MM.1S (cell line): Measurements from ENCODE around the gene CALML3.

Experiments used
- DNase-seq: peaks from one replicate; pipeline ENCODE4 v3.0.0-alpha.2; 2015
- H2AFZ ChIP-seq: fragments of 300-600 bp; sonication (generic); 2 replicates; pipeline ENCODE4 v1.6.0; 2016; ENCODE audit warnings: antibody characterized with exemption, low read length
- H3F3A ChIP-seq: fragments of 300-600 bp; sonication (generic); 2 replicates; pipeline ENCODE4 v1.6.1; 2016; ENCODE audit warnings: mild to moderate bottlenecking, antibody characterized with exemption, low read length, moderate library complexity, mixed read lengths; ENCODE audit not compliant: insufficient read depth
- H3K27ac ChIP-seq: fragments of 300-600 bp; sonication (generic); 2 replicates; pipeline ENCODE4 v1.5.1; 2016; ENCODE audit warnings: mild to moderate bottlenecking, low read length
- H3K27me3 ChIP-seq: fragments of 300-600 bp; sonication (generic); replicated peaks from 2 replicates; pipeline ENCODE4 v1.6.0; 2016; ENCODE audit warnings: low read length; ENCODE audit not compliant: insufficient read depth
- H3K36me3 ChIP-seq: fragments of 300-600 bp; sonication (generic); replicated peaks from 2 replicates; pipeline ENCODE4 v1.6.1; 2016; ENCODE audit warnings: mild to moderate bottlenecking, low read length, mixed read lengths; ENCODE audit not compliant: insufficient read depth
- H3K4me1 ChIP-seq: fragments of 300-600 bp; sonication (generic); 2 replicates; pipeline ENCODE4 v1.6.1; 2016; ENCODE audit warnings: low read length, mixed read lengths
- H3K4me2 ChIP-seq: fragments of 300-600 bp; sonication (generic); 2 replicates; pipeline ENCODE4 v1.6.0; 2016; ENCODE audit warnings: low read depth, low read length
- H3K4me3 ChIP-seq: fragments of 300-600 bp; sonication (generic); 2 replicates; pipeline ENCODE4 v1.5.1; 2016; ENCODE audit warnings: low read length, mixed read lengths
- H3K79me2 ChIP-seq: fragments of 300-600 bp; sonication (generic); 2 replicates; pipeline ENCODE4 v1.6.1; 2016; ENCODE audit warnings: mixed run types, low read length, mixed read lengths
- H3K9ac ChIP-seq: fragments of 300-600 bp; sonication (generic); 2 replicates; pipeline ENCODE4 v1.6.1; 2016; ENCODE audit warnings: low read length, mixed read lengths
- H3K9me2 ChIP-seq: fragments of 300-600 bp; sonication (generic); replicated peaks from 2 replicates; pipeline ENCODE4 v1.6.1; 2016; ENCODE audit warnings: mild to moderate bottlenecking, low read length, mixed read lengths; ENCODE audit not compliant: insufficient read depth
- H3K9me3 ChIP-seq: fragments of 300-600 bp; sonication (generic); replicated peaks from 2 replicates; pipeline ENCODE4 v1.6.1; 2016; ENCODE audit warnings: mild to moderate bottlenecking, low read length, mixed read lengths; ENCODE audit not compliant: insufficient read depth
- H4K20me1 ChIP-seq: fragments of 300-600 bp; sonication (generic); 2 replicates; pipeline ENCODE4 v1.6.1; 2016; ENCODE audit warnings: mild to moderate bottlenecking, low read length, moderate library complexity, mixed read lengths; ENCODE audit not compliant: insufficient read depth
- CTCF ChIP-seq: fragments of 300-600 bp; sonication (generic); IDR thresholded peaks from 2 replicates; pipeline ENCODE4 v1.5.1; 2016; ENCODE audit warnings: antibody characterized with exemption, low read length, mixed read lengths
- EZH2 ChIP-seq: fragments of 300-600 bp; sonication (generic); optimal IDR thresholded peaks from 2 replicates; pipeline ENCODE3; 2017; ENCODE audit warnings: low read depth, mild to moderate bottlenecking, antibody characterized with exemption, low read length, mixed read lengths
- EZH2phosphoT487 ChIP-seq: fragments of 300-600 bp; sonication (generic); IDR thresholded peaks from 2 replicates; pipeline ENCODE4 v1.6.1; 2018; ENCODE audit warnings: antibody characterized with exemption, low read length

The CALML3 gene

GRCh38 chr10:5523796-5524574 lies 776 bp upstream of the CALML3 start:
- Histone ChIP-seq H3K27ac (no peak overlapping the region), H2AFZ (no peak overlapping the region)

GRCh38 chr10:5525561-5526341 lies 990 bp downstream of the CALML3 start:
- Histone ChIP-seq H3K9me3 (no peaks in the 10 kb centered on the region), H3K9me2 (no peaks in the 10 kb centered on the region), H3K4me1 (no peaks in the 10 kb centered on the region), H3K9ac (no peak overlapping the region), H3F3A (no peaks in the 10 kb centered on the region), H3K79me2 (no peaks in the 10 kb centered on the region), H3K27ac (no peak overlapping the region), H4K20me1 (no peaks in the 10 kb centered on the region), H3K4me2 (no peak overlapping the region), H2AFZ (no peak overlapping the region), H3K4me3 (no peak overlapping the region), H3K27me3 (no peaks in the 10 kb centered on the region), H3K36me3 (no peaks in the 10 kb centered on the region)
- no peak for DNase-seq
- TF ChIP-seq EZH2phosphoT487 (no peak), CTCF (no peak), EZH2 (no peak)

More at GRCh38 chr10:5523796-5524574, 776 bp upstream of the CALML3 start:
- DNase-seq: no peak
- no peak overlapping the region for H3K4me2 ChIP-seq
- no peaks in the 10 kb centered on the region for H3K36me3 ChIP-seq
- H3F3A ChIP-seq: no peaks in the 10 kb centered on the region
- H3K9me3 ChIP-seq: no peaks in the 10 kb centered on the region
- H3K9ac ChIP-seq: no peak overlapping the region
- H3K9me2 ChIP-seq: no peaks in the 10 kb centered on the region
- H3K27me3 ChIP-seq: no peaks in the 10 kb centered on the region
- H4K20me1 ChIP-seq: no peaks in the 10 kb centered on the region
- no peaks in the 10 kb centered on the region for H3K4me1 ChIP-seq
- TF ChIP-seq EZH2phosphoT487 (no peak), EZH2 (no peak), CTCF (no peak)
- H3K79me2 ChIP-seq: no peaks in the 10 kb centered on the region
- H3K4me3 ChIP-seq: no peak overlapping the region

GRCh38 chr10:5526691-5527331 lies 2.0 kb downstream of the CALML3 start:
- H4K20me1 ChIP-seq: no peaks in the 10 kb centered on the region
- H3K4me2 ChIP-seq: no peak overlapping the region
- H3K79me2 ChIP-seq: no peaks in the 10 kb centered on the region
- no peaks in the 10 kb centered on the region for H3K27me3 ChIP-seq
- no peaks in the 10 kb centered on the region for H3K9me3 ChIP-seq
- H3K27ac ChIP-seq: no peak overlapping the region
- H3K4me1 ChIP-seq: no peaks in the 10 kb centered on the region
- no peak for TF ChIP-seq CTCF
- no peak overlapping the region for H3K9ac ChIP-seq
- no peak overlapping the region for H2AFZ ChIP-seq
- no peaks in the 10 kb centered on the region for H3F3A ChIP-seq
- H3K4me3 ChIP-seq: no peak overlapping the region
- no peaks in the 10 kb centered on the region for H3K9me2 ChIP-seq
- DNase-seq: no peak
- no peaks in the 10 kb centered on the region for H3K36me3 ChIP-seq
